Globus pallidus (tissue), 1 donor: ENCODE data around the gene RSPH3.
"Not testable (repeated sequence)": the region's sequence is repeated elsewhere in the genome, so short reads cannot be mapped to it uniquely, and the experiment has no call there.

Experiments
- DNase-seq: peaks from one replicate; pipeline ENCODE4 v3.0.0-alpha.2; 2015; ENCODE audit warnings: low spot score

Gene RSPH3

GRCh38 chr6:159025224-159025623, 25.2 kb upstream of the RSPH3 start:
- DNase-seq: not testable (repeated sequence)

- no peak for DNase-seq
These were observed 23.9 kb upstream of the RSPH3 start for GRCh38 chr6:159023893-159024292.

- no peak for DNase-seq
These were observed 20.0 kb upstream of the RSPH3 start for GRCh38 chr6:159020011-159020410.

GRCh38 chr6:159017757-159018559, 18.0 kb upstream of the RSPH3 start:
- DNase-seq: no peak

- no peak for DNase-seq
These were observed 14.4 kb upstream of the RSPH3 start for GRCh38 chr6:159014406-159014805.

GRCh38 chr6:159013229-159013628, 13.2 kb upstream of the RSPH3 start:
- no peak for DNase-seq

- DNase-seq: no peak
These were observed 12.2 kb upstream of the RSPH3 start for GRCh38 chr6:159012201-159012600.

- not testable (repeated sequence) for DNase-seq
These were observed 10.1 kb upstream of the RSPH3 start for GRCh38 chr6:159010037-159010612.

- no peak for DNase-seq
These were observed 8.8 kb upstream of the RSPH3 start for GRCh38 chr6:159008656-159009288.

- no peak for DNase-seq
These were observed 7.5 kb upstream of the RSPH3 start for GRCh38 chr6:159007510-159007909.

GRCh38 chr6:159005436-159005835, 5.4 kb upstream of the RSPH3 start:
- DNase-seq: no peak

GRCh38 chr6:159004592-159004991, 4.6 kb upstream of the RSPH3 start:
- DNase-seq: no peak

- DNase-seq: no peak
These were observed 2.6 kb upstream of the RSPH3 start for GRCh38 chr6:159002432-159003155.

- peak; percentile 1 for DNase-seq
These were observed 792 bp downstream of the RSPH3 start for GRCh38 chr6:158999154-158999665.

- no peak for DNase-seq
These were observed 3.1 kb downstream of the RSPH3 start for GRCh38 chr6:158996856-158997255.

- DNase-seq: no peak
These were observed 6.4 kb downstream of the RSPH3 start for GRCh38 chr6:158993639-158994038.

GRCh38 chr6:158991017-158991723, 8.8 kb downstream of the RSPH3 start:
- DNase-seq: no peak

GRCh38 chr6:158989711-158990110, 10.3 kb downstream of the RSPH3 start:
- DNase-seq: not testable (repeated sequence)

- DNase-seq: no peak
These were observed 11.5 kb downstream of the RSPH3 start for GRCh38 chr6:158988477-158988876.

GRCh38 chr6:158987657-158988056, 12.3 kb downstream of the RSPH3 start:
- no peak for DNase-seq

- no peak for DNase-seq
These were observed 21.2 kb downstream of the RSPH3 start for GRCh38 chr6:158978757-158979156.

GRCh38 chr6:158977382-158977781, 22.6 kb downstream of the RSPH3 start:
- no peak for DNase-seq
